Prostate gland (tissue), 2 donors: Measurements from ENCODE around the gene LSMEM2.

Source experiments
- CTCF ChIP-seq, 4 experiments: fragments of 200-600 bp in 2 of 4; fragments of 450-650 bp in 2 of 4; sonication (generic) in 2 of 4; IDR thresholded peaks; 1 replicate in 3 of 4; 2 replicates in 1 of 4; pipeline ENCODE4 v1.5.1; 2016 to 2019; ENCODE audit warnings: antibody characterized with exemption in 4 of 4, mild to moderate bottlenecking in 2 of 4, moderate library complexity in 2 of 4
- POLR2A ChIP-seq: fragments of 450-650 bp; IDR thresholded peaks from one replicate; pipeline ENCODE4 v1.6.1; 2016; ENCODE audit warnings: antibody characterized with exemption, mild to moderate bottlenecking
- POLR2AphosphoS5 ChIP-seq: sonication (generic); formaldehyde crosslinking; IDR thresholded peaks from one replicate; pipeline ENCODE4 v1.6.1; 2017; ENCODE audit warnings: antibody characterized with exemption

GRCh38 chr3:50293079-50293801 lies 14.4 kb downstream of the LSMEM2 start:
- TF ChIP-seq POLR2AphosphoS5 = no peak
- no peak for TF ChIP-seq CTCF (IDR thresholded peaks at IDR 0.05)
- no peak for TF ChIP-seq POLR2A
